SK-N-MC (cell line): ENCODE measurements around the gene IL20RA.

Experiments
- EZH2 ChIP-seq: fragments of 200-600 bp; sonication (generic); IDR thresholded peaks from one replicate; pipeline ENCODE4 v1.6.1; 2017; ENCODE audit warnings: antibody characterized with exemption
- FOXP2 ChIP-seq: optimal IDR thresholded peaks from 2 replicates; pipeline ENCODE3; 2011; ENCODE audit warnings: mild to moderate bottlenecking, moderate library complexity; ENCODE audit not compliant: insufficient read depth; ENCODE audit errors: extremely low read length, control extremely low read depth
- POLR2AphosphoS5 ChIP-seq: IDR thresholded peaks from 2 replicates; pipeline ENCODE4 v1.6.1; 2012; ENCODE audit warnings: mild to moderate bottlenecking, low read depth, low read length, borderline replicate concordance

GRCh38 chr6:136968837-136969236 lies 75.9 kb downstream of the IL20RA start:
- TF ChIP-seq FOXP2 (no peak), POLR2AphosphoS5 (no peak), EZH2 (no peak)
